GM18909 (cell line): ENCODE measurements around the gene SLC16A1.
"Not testable (repeated sequence)": the region's sequence is repeated elsewhere in the genome, so short reads cannot be mapped to it uniquely, and the experiment has no call there.

Experiments
- ATAC-seq: cut with Tn5 transposase; IDR thresholded peaks from one replicate; pipeline ENCODE4 v1.9.1; 2021; ENCODE audit warnings: mild to moderate bottlenecking; ENCODE audit not compliant: unreplicated experiment, poor library complexity

SLC16A1 gene

DNA sequence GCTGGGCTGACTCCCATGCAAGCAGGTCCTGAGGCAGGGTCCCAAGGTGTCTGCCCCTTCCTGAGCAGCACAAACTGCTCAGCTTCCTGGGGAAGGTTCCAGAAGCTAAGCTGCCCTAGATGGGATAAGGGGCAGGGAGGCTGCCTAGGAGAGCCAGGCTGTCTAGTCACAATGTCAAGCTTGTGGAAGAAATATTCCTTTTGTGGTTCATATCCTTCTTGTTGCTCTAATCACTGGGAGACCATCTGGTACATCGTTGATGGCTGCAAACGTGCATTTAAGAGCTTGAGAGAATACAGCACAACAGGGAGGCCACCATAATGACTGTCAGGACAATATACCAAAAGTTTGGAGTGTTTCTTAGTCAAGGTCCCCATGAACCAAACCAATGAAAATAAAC lies 67.4 kb downstream of the SLC16A1 start:
- ATAC-seq: no peak

DNA sequence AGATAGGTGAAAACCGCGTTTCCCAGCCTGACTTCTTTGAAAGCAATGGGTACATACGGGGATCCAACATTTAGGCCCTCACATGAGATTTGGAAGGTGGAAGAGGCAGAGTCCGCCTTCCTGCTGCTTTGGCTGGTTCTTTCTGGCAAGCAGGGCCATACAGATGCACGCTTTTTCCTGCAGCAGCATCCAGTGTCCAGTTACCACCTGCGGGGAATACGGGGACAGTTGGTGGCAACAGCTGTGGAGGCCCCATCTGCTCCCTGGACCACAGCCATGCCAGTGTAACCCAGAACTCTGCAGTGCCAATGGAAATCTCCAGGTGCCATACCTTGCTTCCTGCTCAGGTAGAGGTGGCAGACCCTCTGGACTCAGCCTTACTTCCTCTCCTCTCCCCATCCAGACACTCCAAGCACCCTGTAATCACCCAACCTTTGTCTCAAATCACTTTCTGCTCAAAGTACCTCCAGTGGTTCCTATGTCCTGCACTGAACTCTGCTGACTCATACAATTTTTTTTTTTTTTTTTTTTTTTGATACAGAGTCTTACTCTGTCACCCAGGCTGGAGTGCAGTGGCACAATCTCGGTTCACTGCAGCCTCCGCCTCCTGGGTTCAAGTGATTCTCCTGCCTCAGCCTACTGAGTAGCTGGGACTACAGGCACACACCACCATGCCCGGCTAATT lies 68.3 kb downstream of the SLC16A1 start:
- no peak for ATAC-seq

- ATAC-seq: not testable (repeated sequence)
These were observed 71.0 kb downstream of the SLC16A1 start for GRCh38 chr1:112884996-112885395.

GRCh38 chr1:112882271-112882744 lies 73.7 kb downstream of the SLC16A1 start:
- ATAC-seq: no peak

DNA sequence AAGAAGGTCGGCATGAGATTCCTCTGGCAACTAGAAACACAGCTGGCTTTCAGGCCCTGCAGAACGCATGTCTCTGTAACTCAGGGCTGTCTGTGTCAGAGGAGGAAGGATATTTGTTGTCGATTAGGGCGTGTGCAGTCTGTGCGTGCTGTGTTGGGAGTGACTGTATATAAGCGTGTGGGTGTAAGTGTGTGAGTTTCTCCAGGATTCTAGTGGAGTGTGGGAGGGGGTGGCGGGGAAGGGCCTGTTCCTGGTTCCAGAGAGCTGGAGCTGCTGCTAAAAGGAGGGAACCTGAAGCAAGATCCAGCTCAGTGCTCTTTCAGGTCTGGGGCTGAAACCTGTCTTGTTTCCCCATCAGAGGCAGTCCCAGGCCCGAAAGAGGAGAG lies 74.3 kb downstream of the SLC16A1 start:
- ATAC-seq: no peak

DNA sequence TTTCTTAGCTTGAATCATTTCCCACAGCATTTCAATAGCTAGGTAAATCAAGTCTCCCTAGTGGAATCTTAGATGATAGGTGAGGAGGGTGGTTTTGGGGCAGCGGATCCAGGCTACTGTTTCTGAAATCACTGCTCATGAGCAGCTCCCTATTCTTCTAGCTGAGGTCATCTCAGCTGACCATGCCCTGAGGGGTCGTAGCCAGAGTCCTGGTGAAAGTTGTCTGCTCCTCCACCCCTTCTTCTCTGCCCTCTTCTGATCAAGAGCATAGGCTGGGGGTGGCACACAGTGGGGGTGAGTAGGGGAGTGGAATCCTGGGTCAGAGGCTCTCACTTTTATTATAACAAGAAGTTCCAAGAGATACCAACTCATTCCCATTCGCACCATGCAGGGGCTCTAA lies 76.2 kb downstream of the SLC16A1 start:
- no peak for ATAC-seq

DNA sequence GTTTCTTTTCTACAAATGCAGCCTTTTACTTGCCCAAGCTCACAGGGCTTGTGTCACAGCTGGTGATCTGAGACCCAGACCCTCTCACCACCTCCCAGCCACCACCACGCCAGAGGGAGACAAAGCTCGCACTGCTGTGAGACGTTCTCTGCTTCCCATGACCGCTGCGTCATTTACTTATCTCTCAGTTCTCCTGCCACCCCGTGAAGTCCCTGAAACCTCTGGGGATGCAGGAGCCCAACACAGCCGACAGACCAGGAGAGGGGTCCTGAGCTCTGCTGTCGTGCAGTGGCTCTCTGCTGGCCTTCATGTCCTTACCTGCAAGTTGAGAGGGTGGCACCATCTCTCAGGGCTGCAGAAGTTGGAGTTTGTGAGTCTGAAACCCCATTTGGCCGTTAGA lies 77.7 kb downstream of the SLC16A1 start:
- no peak for ATAC-seq

DNA sequence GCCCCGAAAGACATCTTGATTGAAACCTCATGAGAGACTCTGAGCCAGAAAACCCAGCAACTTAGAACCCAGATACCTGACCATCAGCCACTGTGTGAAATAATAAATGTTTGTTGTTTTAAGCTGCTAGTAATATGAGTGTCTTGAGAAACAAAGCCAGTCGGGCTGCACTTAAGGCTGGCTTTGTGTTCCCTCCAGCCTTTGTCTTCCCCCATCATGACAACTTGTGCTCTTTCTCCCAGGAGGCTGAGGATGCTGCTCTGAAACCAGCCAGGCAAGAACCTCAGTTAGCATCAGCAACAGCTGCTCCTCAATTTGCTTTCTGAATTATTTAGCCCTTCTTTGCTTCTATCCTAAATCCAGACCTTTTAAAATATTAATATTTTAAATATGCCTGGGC lies 78.2 kb downstream of the SLC16A1 start:
- no peak for ATAC-seq

DNA sequence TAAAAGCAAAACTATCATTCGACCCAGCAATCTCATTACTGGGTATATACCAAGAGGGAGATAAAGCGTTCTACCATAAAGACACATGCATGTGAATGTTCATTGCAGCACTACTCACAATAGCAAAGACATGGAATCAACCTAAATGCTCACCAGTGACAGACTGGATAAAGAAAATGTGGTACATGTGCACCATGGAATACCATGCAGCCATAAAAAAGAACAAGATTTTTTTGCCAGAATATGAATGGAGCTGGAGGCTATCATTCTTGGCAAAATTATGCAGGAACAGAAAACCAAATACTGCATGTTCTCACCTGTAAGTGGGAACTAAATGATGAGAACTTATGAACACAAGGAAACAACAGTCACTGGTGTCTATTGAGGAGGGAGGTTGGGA lies 79.7 kb downstream of the SLC16A1 start:
- no peak for ATAC-seq

DNA sequence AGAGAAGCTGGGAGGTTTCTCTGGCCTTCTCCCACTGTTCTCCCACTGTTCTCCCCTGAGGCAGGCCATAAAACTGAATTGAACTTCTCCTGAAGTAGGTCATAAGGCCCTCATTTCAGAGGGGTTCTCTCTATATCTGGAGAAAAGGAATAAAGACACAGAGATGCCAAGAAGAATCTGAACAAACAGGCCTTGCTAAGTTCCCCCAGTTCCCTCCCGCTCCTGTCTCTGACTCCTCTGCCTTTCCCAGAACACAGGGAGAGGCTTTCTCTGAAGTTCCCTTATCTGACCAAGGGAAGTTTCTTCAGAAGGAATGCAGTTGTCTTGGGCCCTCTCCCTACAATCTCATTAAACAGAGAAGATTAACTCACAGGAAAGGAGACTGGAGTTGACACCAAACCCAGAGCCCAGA lies 83.4 kb downstream of the SLC16A1 start:
- ATAC-seq: no peak

GRCh38 chr1:112870887-112871646 lies 84.9 kb downstream of the SLC16A1 start:
- ATAC-seq: no peak

DNA sequence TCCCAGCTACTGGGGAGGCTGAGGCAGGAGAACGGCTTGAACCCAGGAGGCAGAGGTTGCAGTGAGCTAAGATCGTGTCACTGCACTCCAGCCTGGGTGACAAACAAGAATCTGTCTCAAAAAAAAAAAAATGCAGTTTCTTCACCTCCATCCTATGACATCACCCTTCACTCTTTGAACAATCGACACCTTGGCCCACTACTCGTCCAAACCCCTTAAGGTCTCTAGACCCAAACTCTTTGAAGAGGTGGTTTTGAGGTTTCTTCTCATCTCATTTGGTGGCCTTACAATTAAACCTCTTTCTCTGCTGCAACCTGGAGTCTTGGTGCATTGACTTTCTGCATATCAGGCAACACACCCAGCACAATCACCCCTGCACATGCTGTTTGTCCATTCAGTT lies 86.1 kb downstream of the SLC16A1 start:
- no peak for ATAC-seq

DNA sequence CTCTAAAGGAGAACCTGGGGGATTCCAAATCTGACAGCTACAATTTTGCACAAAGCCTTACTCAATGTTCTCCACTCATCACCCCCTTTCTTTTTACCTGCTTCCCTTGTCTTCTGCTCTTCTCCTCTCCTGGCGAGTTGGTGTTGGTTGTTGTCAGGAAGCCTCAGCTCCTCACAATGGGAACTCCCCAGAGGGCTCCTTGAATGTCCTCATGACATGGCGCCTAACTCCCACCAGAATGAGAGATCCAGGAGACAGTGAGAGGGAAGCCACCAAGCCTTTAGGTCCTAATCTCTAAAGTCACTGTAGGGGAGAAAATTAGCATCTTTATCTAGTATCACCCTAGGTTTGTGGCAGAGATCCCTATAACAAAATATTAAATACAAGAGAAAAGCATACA lies 87.8 kb downstream of the SLC16A1 start:
- ATAC-seq: no peak

- ATAC-seq: no peak
These were observed 89.0 kb downstream of the SLC16A1 start for GRCh38 chr1:112866981-112867380.

DNA sequence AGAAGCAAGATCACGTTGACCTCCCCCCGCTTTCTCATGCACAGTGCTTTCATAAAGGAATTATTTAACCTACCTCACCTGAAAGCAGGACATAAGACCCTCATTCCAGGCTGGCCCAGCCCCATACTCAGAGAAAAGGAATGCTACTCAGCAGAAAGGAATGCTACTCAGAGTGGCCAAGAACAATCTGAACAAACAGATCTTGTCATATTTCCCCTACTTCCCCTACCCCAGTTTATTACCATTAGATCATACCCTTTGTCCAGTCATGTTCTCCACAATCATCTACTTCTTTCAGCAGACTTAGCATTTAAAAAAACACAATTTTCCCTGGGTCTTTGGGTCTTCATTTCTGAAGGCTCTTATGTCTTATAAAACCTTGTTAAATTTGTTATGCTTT lies 89.8 kb downstream of the SLC16A1 start:
- ATAC-seq: no peak

DNA sequence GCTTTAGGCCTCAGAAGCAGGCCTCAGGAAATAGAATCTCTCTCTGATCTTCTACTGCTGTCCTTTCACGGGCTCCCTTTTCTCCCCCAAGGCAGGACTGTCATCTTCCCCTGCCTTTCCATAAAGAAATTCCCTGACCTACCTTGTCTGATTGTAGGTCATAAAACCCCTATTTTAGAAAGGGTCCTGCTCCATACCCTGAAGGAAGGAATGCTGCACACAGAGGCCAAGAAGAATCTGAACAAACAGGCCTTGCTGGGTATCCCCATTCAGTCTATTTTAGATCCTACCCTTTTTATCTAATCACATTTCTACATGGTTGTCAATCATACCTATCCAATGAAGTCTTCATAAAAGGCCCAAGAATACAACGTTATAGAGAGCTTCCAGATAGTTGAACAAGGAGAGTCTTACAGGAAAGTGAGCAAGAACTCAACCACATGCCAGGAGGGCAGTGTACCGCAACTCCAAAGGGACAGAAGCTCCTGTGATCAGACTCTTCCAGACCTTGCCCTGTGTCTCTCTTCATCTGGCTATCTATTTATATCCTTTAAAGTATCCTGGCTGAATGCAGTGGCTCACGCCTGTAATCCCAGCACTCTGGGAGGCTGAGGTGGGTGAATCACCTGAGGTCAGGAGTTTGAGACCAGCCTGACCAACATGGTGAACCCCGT lies 93.1 kb downstream of the SLC16A1 start:
- no peak for ATAC-seq
